NK-92 (cell line): ENCODE data around the gene TSPEAR.
"Not testable (repeated sequence)": the region's sequence is repeated elsewhere in the genome, so short reads cannot be mapped to it uniquely, and the experiment has no call there.

Source experiments
- DNase-seq: peaks from one replicate; lab custom pipeline; 2025; ENCODE audit not compliant: unreplicated experiment; lab: John Stamatoyannopoulos, UW

The TSPEAR gene

DNA sequence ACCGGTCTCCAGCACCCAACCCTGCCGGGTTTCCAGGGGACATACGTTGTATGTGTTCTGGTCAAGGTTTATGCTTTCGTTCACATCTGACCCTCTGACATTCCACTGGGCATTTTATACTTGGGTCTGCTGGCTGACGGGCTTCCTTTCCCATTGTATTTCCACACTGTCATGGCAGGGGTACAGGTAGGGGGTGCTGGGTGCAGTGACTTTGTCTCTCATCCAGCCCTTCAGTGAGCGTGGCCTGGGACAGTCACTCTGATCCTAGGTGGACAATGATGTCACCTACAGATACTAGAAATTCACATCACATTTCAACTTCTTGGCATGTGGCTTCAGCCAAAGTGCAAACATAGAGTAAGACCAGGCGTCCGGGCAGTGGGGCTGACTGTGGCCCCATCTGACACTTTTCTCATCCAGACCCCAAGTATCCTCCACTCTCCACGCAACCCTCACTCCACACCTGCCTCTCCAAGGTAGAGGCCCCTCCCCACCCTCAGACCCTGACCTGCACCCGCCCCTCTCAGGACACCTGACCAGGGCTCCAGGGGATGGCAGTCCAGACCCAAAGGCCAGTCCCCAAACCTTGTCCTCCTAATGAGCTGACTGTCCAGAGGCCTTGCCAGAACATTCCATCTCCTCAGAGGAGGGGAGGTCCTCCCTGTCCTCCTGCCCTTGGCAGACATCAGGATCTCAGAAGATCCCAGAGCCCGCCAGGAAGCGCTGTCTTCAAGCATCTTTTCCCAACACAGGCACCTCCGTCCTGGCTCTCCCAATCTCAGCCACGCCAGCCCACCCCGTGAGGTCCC, 75.0 kb downstream of the TSPEAR start:
- DNase-seq, result no peak

DNA sequence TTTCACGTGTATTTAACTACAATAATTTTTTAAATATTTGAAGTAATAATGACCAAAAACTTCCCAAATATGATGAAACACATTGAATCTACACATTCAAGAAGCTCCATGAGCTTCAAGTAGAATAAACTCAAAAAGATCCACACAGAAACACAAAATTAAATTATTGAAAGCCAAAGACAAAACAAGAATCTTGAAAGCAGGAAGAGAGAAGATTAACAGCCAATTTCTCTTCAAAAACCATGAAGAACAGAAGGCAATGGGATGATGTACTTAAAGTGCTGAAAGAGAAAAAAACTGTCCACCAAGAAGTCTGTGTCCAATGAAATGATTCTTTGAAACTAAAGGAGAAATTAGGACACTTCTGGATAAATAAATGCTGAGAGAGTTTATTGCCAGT, 79.3 kb downstream of the TSPEAR start:
- no peak for DNase-seq

DNA sequence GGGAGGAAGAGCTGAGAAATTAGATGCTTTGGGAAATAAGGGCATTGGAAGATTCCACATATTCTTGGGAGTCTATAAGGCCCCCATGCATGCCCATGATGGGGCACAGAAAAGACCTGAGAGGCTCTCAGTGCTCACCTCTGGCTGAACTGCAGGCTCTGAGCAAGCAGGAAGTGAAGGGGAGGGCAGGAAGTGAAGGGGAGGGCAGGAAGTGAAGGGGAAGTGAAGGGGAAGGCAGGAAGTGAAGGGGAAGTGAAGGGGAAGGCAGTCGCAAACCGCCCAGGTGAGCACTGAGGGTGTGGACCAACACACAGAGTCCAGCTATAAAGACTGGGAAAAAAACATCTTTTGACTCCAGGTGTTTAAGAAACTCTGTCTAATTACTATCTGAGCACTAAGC, 80.9 kb downstream of the TSPEAR start:
- DNase-seq, result no peak

DNA sequence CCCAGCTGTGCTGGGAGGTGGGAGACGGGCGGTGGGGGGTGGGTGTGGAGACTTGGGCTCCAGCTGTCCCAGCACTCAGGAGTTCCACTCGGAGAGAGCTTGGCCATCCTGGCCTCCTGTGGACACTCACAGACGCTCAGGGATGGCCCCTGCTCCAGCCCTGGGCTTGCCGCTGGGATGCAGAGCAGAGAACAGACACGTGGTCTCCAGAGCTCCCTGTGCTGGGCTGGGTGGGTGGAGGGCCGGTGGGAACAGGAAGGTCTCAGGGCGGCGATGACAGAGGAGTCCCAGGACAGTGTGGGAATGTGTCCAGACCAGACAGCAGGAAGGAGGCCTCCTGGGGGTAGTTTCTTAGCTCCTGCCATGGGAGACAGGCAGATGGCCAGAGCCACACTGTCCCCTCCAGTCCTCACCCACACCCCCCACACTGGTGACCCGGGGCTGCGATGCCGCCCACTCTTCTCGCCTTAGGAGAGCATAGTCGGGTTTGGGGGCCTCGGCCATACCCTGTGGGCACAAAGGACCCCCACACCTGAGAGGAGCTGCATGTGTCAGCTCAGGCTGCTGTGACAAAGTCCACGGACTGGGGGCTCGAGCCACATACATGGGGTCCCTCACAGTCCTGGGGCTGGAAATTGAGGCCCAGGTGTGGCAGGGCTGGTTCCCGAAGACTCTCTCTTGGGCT, 82.5 kb downstream of the TSPEAR start:
- no peak for DNase-seq

DNA sequence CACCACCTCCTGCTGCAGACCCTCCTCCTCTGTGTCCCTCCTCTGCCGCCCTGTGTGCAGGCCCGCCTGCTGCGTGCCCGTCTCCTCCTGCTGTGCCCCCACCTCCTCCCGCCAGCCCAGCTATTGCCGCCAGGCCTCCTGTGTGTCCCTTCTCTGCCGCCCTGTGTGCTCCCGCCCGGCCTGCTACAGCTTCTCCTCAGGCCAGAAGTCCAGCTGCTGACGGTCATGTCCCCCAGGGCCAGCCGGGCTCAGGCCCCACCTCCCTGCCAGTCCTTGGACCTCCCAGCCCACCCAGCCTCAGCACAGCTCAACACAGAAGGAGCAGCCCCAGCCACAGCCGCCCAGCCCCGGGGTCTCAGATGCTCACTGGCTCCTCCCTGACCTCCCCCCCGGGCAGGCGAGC, 83.5 kb downstream of the TSPEAR start:
- DNase-seq, result not testable (repeated sequence)

DNA sequence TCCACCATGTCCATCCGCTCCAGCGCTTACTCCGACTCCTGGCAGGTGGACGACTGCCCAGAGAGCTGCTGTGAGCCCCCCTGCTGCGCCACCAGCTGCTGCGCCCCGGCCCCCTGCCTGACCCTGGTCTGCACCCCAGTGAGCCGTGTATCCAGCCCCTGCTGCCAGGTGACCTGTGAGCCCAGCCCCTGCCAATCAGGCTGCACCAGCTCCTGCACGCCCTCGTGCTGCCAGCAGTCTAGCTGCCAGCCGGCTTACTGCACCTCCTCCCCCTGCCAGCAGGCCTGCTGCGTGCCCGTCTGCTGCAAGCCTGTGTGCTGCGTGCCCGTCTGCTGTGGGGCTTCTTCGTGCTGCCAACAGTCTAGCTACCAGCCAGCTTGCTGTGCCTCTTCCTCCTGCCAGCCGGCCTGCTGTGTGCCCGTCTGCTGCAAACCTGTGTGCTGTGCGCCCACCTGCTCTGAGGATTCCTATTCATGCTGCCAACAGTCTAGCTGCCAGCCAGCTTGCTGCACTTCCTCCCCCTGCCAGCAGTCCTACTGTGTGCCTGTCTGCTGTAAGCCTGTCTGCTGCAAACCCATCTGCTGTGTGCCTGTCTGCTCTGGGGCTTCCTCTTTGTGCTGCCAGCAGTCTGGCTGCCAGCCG, 84.1 kb downstream of the TSPEAR start:
- DNase-seq, result not testable (repeated sequence)

DNA sequence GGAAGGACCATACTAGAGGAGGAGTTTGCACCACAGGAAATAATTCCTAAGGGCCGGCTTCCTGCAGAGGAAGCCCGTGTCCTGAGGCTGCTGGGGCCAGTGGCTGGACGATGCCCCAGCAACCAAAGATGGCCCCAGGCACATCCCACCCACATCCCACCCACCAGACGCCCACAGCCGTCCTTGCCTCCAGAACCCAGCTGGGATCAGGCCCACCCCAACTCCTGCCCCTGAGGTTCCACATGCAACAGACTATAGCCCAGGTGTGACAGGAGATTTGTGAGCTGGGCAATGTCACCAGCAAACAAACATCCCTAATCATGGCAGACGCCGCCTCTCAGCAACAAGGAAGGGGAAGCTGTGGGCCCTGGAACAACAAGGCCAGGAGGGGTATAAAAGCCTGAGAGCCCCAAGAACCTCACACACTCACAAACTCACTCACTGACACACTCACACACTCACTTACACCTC, 84.7 kb downstream of the TSPEAR start, which contains the start of gene KRTAP10-9:
Gene KRTAP10-9 (plus strand): TSS at position 421 of the 471 bp plus-strand sequence. CDS start 79 bp downstream, outside the sequence.
- no peak for DNase-seq

DNA sequence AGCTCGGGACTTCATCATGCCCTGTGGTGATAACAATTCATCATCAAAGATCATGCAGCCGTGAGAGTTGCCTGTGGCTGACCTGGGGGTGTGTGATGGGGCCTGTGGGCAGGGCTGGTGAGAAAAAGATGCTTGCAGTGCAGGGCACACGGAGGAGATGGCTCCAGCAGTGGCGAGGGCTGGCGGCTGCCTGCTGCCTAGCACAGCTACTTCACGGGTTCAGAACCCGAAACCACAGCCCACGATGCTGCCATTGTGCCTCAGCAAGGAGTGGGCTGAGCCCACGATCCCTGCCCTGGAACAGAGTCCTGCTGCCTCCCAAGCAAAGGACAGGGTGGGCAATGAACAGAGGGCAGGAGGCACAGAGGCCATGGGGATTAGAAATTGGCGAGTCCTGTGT, 85.1 kb downstream of the TSPEAR start:
- DNase-seq, result no peak

DNA sequence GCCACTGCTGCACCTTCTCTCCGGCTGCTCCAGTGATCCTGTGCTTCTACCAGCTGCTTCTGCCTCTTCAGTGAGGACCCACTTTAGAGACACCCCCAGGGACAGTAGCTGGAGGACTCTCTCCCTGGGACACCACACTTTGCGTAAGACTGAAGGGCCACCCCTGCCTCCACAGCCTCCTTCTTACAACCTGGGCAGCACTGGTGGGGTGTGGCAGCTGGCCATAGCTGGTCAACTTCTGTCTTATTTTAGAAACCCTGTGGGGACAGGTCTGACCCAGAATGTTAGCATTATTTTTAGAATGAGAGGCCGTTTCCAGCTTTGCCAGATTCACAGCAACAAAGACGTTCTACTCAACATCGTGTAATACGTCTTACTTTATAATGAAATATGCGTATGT, 85.6 kb downstream of the TSPEAR start:
- DNase-seq, result no peak

DNA sequence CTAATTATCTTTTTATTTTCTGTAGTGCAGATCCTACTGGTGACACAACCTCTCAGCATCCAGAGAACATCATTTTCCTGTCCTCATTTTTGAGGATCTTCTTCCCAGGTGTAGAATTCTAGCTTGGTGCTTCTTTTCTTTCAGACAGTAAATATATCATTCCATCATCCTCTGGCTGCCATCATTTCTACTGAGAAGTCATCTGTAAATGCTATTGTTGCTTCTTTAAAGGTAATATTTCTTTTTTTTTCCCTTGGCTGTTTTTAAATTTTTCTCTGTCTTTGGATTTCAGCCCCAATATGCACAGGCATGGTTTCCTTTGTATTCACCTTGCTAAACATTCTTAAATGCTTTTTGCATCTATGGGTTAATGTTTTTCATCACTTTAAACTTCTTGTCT, 87.8 kb downstream of the TSPEAR start:
- no peak for DNase-seq

DNA sequence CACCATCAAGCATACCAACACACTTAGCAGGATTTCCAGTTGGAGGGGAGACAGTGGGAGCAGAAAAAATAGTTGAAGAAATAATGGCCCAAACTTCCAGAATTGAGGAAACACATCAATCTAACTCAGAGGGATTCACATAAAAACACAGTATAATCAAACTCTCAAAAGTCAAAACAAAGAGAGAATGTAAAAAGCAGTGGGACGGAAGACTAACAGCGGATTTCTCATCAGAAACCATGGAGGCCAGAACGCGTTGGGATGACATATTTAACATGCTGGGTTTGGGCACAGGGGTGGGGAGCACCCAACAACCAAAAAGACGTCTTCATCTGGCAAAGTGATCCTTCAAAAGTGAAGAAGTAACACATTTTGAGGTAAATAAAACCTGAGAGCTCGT, 91.5 kb downstream of the TSPEAR start:
- no peak for DNase-seq

DNA sequence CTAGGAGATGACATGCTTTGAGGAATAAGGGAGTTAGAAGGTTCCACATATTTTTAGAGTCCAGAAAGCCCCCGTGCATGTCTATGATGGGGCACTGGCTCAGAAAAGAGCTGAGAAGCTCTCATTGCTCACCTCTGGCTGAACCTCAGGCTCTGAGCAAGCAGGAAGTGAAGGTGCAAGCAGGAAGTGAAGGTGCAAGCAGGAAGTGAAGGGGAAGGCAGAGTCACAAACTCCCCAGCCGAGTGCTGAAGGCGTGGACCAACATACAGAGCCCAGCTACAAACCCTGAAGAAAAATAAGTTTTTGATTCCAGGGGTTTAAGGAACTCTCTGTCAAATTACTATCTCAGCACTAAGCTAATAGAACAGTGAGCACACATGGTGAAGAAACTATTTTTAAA, 92.5 kb downstream of the TSPEAR start:
- no peak for DNase-seq

DNA sequence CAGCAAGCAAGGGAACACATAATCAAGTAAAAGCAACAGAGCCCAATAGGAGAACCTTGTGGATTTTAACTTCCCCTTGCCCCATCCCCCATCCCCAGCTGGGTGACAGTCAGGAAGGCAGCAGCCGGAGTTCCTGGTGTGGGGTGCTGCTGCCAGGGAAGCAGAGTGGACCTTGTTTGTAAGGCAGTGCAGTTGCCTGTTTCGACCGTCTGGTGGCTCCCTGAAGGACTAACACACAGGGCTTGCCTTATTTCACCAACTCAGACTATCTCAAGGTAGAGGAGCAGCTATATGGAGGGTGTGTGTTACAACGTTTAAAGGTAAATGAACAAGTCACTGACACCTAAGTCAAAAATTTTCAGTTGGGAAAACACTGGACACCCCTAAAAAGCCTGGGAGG, 92.9 kb downstream of the TSPEAR start:
- DNase-seq, result no peak

DNA sequence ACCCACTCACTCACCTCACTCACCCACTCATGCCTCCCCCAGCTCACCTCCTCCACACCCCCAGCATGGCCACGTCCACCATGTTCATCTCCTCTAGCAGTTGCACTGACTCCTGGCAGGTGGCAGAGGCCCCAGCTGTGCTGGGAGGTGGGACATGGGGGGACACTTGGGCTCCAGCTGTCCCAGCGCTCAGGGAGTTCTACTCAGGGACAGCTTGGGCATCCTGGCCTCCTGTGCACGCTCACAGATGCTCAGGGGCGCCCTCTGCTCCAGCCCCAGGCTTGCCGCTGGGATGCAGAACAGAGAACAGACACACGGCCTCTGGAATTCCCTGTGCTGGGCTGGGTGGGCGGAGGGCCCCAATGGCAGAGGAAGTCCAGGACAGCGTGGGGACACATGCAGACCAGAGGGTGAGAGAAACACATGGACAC, 94.3 kb downstream of the TSPEAR start:
- DNase-seq, result no peak

DNA sequence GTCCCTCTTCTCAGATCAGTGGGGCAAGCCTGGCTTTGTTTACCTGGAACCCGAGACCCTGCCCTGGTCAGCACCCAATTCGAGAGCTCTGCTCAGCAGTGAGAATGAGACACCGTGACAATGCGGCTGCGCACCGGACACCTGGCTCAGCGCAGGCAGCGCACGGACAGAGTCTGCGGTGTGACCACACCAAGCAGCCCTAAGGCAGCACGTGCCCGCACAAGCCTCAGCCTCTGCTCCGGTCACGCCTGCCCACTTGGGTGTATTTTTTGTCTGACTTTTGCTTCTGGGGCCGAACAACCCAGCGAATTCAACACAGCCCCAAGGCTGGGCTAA, 94.8 kb downstream of the TSPEAR start:
- DNase-seq, result no peak

DNA sequence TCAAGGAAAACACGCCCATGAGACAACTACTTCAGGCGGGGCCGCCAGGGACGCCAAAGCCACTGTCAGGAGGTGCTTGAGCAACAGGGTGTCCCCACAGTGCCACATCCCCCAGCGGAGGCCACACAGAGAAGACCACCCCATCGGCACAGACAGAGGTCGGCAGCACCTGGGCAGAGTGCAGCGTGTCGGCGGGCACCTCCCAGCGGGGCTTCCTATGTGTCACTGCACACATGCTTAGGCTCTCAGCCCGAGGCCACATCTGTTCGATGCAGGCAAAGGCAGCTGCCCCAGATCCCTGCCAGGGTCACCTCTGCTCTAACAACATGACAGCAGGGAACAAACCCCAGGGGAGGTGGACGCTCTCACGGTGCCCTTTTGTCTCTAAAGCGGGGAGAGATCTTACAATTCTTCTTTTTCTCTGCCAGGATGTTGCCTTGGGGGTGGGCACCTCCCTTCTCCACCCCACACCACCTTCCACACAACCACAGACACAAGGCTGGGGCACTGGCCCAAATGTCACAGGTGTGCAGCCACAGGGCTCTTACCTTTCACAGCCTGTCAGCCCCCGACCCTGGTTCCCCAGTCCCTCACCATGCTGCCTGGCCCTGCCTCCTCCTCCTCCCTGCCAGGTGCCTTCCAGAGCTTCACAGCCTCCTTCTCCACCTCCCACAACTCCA, 95.3 kb downstream of the TSPEAR start:
- no peak for DNase-seq

DNA sequence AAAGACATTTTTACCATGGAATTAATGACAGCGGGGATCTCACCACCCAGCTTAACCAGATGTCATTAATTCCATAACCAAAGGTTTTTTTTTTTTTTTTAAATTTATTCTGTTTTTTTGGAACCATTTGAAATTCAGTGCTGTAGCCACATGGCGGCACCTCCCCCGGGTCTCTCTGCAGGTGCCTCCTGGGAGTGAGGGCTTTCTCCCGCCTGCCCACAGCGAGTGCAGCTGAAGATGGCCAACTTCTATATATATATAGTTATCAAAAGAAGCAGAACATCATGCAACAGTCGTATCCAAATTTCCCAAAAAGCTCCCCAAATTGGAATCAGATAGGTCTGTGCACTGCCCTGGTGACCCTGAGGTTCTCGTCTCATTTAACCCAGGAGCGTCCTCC, 95.9 kb downstream of the TSPEAR start:
- DNase-seq, result no peak

DNA sequence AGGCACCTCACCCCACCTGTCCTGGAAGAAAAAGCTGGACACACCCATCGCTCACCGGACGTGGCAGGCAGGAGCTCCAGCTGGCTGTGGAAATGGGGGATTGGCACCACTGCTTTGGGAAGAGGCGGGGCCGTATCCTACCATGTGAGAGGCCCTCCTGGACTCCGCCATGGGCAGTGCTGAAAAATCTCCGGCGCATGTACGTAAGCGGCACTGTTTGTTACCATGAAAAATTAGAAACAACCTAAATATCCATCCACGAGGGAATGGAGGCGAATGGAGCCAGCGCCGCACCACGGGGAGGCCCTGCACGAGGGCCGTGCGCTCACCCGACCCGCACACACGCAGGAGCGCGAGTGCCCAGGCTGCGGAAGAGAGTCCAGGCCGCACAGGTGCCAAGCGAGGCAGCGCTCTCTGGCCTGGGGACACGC, 96.4 kb downstream of the TSPEAR start:
- no peak for DNase-seq

DNA sequence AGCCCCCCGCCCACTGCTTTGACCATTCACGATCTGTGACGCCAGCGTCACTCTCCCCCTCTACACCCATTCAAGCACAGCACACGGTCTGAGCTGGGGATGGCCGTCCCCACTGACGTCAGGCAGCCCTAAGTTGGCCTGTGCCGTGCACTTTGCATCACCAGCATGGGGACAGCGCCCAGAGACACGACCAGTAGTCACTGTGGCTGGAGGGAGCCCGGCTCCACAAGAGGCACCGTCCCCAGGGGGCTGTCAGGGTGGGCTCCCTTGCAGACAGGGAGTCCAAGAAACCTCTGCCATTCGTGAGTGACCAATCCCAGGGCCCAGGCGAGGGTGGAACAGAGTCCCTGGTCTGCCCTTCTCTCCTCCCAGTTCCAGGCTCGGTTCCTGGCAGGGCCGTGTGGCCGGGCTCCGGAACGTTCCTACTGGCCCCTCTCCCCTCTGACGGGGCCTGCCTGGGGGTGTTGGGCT, 97.2 kb downstream of the TSPEAR start:
- DNase-seq, result no peak

DNA sequence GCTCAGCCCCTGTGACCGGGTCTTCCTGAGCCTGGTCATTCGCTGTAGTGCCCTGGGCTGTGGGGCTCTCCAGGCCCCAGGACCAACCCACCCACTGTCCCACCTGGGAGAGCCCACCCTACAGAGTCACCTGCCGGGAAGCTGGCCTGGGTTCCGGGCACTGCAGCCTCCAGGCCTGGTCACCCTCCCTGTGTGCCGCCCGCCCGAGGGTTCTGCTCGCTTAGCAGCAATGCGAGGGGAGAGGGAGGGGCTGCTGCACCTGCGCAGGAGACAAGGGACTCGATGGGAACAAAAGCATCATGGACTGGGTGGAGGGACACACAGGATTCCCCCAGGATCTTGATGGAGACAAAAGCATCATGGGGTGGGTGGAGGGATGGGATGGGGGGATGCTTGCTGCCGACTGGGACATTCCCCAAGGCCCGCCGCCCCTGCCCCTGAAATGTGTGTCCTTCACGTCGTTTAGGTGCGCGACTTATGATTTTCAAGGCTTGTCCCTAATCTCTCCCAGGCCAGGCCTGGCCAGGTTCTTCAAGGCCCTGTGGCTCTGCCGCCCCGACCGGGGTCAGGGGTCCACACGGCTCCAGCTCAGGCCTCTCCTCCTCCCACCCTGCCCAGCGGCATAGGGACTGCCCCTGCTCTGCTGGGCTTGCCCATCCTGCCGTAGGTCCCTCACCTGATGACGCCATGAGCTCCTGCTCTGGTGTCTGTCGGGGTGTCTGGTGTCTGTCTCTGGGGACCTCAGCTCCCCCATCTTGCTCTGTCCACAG, 97.8 kb downstream of the TSPEAR start:
- DNase-seq, result no peak
